ENCODE data around the gene PRR20D.

- no peak for TF ChIP-seq CTCF (conservative IDR thresholded peaks at IDR 0.05; ENCODE audit: low read length)
- no peak for TF ChIP-seq EZH2phosphoT487 (IDR thresholded peaks at IDR 0.05; ENCODE audit: borderline replicate concordance)
Measured at GRCh38 chr13:57138988-57139387, 21.4 kb upstream of the PRR20D start.

Measured in Loucy (cell line).